Stimulated activated naive CD8-positive, alpha-beta T cell treated with anti-CD3 and anti-CD28 coated beads, Interleukin-15, Interleukin-2, amounts not matched to agents 100 U/mL and 50 U/mL, for 24 hours (primary cell): ENCODE results near the gene MAD1L1.
"Not testable (repeated sequence)": the region's sequence is repeated elsewhere in the genome, so short reads cannot be mapped to it uniquely, and the experiment has no call there.

Source experiments
- ATAC-seq: fragments of 150-1000 bp; cut with Tn5 transposase; one replicate; pipeline ENCODE4 v1.10.0; 2021
- DNase-seq: peaks from one replicate; pipeline ENCODE4 v3.0.0; 2021

Gene MAD1L1

GRCh38 chr7:1985936-1986335 lies 246.8 kb downstream of the MAD1L1 start:
- DNase-seq, result no peak
- no peak for ATAC-seq

- ATAC-seq (no peak), DNase-seq (no peak)
Observed at GRCh38 chr7:1985042-1985441, 247.7 kb downstream of the MAD1L1 start.

DNA sequence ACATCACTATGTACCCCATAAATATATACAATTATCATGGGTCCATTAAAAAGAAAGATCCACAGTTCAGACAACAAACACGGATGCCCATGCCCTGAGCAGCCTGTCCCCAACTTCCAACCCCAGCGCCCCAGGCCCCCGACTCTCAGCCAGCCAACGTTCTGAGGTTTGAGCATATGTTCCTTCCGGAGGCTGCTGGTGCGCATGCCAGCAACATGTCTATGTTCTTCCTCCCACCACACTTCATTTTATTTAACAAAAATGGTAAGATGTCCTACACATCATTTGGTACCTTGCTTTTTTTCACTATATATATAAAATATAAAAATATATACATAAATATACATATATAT lies 250.9 kb downstream of the MAD1L1 start:
- DNase-seq, result no peak
- ATAC-seq, result no peak

DNA sequence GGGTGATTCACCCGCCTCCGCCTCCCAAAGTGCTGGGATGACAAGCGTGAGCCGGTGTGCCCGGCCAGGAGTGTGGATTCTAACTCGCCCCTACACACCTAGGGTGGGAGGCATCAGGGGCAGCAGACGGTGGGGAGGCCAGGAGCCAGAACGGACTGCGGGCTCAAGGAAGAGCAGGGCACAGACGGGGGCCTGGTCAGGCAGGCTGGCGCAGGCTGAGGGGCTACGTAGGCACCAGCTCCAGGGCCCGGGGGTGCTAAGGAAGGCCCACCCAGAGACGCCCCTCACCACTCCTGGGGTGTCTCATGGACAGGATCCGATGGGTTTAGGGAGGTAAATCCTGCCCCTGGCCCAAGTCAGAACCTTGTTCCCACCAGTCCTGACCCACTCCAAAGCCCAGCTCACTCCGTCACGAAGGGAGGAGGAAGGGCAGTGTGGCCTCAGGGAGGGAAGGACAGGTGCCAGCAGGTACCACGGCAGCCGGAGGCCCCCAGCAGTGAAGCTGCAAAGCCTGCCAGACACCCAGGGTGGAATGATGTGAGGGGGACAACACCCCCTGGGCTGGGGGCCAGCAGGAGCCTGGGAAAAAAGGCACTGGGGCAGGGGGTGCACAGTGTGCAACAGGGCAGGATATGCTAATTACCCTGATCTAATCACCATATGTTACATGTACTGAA lies 251.4 kb downstream of the MAD1L1 start:
- DNase-seq (no peak), ATAC-seq (no peak)

DNA sequence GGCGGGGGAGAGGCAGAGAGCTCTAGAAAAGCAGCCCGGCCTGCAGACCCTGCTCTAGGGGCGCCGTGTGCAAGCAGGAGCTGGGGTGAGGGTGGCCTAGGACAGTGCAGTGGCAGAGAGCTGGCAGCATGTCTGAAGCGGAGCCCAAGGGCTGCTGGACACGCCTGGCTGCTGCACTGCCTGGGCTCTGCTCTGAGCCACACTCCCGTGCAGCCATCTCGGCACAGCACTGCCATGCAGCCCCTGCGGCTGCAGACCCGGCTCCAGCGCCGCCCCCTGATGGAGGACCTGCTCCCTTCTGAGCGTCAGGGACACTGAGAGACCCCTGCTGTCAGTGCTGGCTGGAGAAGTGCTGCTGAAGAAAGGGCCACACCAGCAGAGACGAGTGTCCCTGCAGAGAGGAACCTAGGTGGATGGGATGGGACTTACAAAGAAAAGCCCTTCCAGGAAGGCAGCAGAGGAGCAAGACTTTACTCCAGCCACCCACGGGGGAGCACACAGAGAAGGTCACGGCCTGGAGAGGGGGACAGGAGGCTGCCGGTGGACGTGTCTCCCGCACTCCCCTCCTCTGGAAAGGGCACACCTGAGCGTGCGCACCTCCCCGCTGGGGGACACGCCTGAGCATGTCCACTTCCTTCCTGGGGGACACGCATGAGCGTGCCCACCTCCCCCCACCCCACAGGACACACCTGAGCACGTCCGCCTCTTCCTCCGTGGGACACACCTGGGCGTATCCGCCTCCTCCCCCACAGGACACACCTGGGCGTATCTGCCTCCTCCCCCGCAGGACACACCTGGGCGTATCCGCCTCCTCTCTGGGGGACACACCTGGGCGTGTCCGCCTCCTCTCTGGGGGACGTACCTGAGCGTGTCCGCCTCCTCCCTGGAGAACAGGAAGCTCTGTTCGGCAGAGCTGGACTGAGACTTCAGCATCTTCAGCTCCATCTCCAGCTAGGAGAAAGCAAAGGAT lies 252.9 kb downstream of the MAD1L1 start:
- ATAC-seq (no peak), DNase-seq (no peak)

- no peak for ATAC-seq
Observed at GRCh38 chr7:1978656-1979590, 253.8 kb downstream of the MAD1L1 start.

DNA sequence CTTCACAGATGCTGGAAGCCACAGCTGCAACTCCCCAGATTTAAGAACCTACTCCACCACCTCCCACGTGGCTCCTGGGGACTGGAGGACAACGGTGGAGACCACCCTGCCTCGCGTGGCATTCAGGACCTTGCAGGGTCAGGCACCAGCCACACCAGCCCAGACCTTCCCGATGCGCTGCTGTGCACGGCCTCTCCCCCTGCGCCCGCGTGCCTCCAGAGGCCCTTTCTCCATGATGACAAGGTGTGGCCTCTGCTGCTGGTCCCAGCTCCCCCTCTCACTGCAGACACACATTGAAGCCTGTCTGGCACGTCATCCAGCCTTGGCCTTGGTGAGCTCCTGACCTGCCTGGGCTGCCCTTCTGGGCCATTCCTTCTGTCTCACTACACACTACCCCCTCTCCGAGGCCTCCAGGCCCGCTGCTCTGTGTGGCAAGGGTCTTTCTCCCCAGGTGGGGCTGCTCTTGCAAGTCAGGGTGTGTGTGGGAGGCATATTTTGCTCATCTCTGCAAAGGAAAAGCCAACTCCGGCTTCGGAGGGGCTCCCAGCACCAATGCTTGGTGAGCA lies 254.8 kb downstream of the MAD1L1 start:
- DNase-seq (no peak), ATAC-seq (no peak)

More at GRCh38 chr7:1978656-1979590, 253.8 kb downstream of the MAD1L1 start:
- no peak for DNase-seq

DNA sequence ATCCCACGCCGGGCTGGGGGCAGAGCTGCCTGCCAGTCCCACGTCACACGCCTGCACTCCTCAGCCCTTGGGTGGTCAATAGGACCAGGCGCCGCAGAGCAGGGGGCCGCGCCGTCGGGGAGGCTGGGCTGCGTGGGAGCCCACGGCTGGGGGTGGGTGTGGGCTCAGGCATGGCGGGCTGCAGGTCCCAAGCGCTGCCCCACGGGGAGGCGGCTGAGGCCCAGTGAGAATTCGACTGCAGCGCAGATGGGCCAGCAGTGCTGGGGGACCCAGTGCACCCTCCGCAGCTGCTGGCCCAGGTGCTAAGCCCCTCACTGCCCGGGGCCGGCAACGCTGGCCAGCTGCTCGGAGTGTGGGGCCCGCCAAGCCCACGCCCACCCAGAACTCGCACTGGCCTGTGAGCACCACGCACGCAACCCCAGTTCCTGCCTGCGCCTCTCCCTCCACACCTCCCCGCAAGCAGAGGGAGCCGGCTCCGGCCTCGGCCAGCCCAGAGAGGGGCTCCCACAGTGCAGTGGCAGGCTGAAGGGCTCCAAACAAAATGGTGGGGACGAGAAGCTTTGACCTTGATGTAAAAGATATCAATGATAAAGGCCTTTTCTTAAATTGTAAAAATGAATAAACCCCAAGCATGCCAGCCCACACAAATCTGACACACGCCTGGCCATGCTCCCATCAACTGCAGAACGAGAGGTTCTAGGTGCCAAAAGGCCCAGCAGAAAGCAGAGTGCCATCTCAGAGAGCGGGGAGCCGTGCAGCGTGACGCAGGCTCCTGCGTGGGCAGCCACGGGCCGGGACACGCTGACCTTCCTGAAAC lies 255.5 kb downstream of the MAD1L1 start:
- no peak for DNase-seq
- no peak for ATAC-seq

DNA sequence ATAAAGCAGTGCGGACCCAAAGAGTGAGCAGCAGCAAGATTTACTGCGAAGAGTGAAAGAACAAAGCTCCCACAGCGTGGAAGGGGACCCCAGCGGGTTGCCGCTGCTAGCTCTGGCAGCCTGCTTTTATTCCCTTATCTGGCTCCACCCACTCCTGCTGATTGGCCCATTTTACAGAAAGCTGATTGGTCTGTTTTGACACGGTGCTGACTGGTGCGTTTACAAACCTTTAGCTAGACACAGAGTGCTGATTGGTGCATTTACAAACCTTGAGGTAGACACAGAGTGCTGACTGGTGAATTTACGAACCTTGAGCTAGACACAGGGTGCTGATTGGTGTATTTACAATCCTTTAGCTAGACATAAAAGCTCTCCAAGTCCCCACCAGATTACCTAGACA lies 256.2 kb downstream of the MAD1L1 start:
- ATAC-seq, DNase-seq: not testable (repeated sequence)

- no peak for DNase-seq
- no peak for ATAC-seq
Observed at GRCh38 chr7:1975581-1975980, 257.2 kb downstream of the MAD1L1 start.

DNA sequence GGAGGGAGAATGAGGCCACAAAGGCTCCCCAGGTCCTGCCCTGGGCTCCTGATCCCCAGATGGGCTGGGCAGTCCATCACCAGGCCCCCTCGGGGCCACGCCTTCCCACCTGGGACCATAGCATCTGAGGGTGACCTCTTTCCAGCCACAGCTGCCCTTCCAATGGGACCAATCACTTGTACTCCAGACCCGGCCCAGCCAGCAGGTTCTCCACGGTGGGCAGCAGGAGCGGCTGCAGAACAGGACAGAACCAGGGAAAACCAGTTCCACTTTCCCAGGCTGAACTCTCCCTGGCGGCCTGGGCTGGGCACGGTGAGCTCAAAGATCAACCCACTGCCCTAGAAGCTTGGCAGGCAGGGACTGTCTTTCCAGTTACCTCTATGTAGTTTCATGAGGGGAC lies 257.6 kb downstream of the MAD1L1 start:
- ATAC-seq (no peak), DNase-seq (no peak)

DNA sequence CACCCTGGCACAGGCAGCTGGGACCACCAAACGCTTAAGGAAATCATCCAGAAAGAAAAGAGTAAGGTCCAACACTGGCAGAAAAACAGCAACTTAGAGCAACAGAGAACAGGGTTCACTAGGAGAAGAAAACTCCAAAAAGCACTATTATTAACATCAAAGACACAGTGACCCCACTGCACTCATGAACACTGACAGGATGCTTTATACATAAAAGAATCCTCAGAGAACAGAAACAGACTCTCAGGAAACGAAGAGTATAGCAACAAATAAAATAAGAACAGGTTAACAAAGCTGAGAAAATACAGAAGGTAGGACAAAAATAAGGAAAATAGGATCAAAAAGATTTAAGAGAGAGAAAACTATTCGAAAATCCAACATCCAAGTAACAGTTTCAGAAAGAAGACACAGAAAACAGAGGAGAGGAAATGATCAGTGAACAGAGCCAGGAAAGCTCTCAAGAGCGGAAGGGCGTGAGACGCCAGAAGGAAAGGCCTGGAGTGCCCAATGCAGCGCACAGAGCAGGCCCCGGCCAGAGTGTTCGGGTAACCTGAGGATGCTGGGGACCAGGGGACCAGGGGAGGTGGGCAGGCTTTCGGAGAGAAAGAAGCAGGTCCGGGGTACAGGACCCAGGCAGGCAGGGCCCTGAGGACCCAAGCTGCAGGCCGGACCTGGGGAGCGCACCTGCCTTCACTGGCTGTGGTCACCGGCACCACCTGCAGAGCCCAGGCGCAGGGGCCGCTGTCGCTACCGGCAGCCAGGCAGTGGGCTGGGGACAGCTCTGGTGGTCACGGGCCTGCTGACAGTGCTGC lies 258.2 kb downstream of the MAD1L1 start:
- no peak for ATAC-seq
- DNase-seq, result no peak

DNA sequence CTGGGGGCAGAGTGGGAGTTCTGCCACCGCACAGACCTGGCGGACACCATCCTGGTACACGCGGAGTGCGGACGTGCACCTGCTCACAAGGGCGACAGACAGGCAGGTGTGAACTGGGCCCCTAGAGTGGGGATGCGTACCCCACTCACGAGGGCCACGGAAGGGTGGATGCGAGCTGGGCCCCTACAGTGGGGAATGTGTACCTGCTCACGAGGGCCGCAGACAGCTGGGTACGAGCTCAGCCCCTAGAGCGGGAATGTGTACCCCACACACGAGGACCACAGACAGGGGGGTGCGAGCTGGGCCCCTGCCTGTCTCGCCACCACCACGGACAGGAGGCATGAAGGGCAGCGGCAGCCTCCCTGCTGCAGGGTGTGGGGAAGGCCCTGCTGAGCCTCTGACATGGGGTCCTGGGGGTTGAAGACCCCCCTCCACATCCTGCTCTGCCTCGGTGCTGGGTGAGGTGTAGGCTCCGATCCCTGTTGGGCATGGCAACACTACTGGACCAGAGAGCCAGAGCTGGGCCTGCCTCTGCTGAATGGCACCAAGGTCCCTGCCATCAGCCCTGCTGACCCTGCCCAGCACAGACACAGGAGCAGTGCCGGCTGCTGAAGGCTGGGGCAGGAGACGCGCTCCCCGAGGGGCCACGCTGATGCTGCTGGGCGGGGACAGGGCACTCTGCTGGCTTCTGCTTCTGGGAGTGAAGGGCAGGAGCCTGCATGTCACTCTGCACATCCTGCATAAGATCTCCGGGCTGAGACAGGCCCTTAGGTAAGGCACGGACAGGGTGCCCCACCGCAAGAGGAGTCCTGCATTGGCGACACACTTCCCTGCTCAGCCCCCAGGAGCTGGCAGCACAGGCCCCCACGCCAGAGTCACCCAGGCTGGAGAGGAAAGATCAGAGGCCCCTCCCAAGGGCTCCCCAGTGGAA lies 259.2 kb downstream of the MAD1L1 start:
- no peak for ATAC-seq

GRCh38 chr7:1972744-1973143 lies 260.0 kb downstream of the MAD1L1 start:
- no peak for DNase-seq
- ATAC-seq, result no peak

More for the DNA sequence above, 259.2 kb downstream of the MAD1L1 start:
- no peak for DNase-seq

DNA sequence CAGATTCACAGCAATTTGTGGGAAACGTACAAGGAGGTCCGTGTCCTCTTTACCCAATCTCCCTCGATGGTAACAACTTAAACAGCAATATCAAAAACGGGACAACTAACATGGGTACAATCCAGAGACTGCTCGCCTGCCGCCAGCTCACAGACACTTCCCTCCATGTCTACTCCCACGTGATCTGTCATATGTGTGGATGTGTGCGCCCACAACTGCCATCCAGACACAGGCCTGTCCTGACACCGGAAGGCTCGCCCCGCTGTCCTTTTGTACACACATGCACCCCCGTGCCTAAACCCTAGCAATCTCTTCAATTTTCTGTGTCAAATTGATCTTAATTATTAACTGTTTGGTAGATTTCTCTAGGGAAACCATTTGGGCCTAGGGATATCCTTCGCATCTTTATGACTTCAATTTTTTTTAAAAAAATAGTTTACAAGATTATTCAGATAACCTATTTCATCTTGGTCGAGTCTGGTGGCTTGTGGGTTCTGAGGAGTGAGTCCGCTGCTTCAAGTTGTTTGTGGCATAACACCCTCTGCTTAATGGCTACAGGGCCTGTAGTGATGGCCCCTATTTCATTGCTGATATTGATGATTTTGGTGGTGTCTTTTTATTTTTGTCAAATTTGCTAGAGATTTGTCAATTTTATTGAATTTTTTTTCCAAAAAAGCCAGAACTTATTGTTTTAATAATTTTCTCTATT lies 260.6 kb downstream of the MAD1L1 start:
- ATAC-seq (no peak), DNase-seq (no peak)

GRCh38 chr7:1970895-1971294 lies 261.9 kb downstream of the MAD1L1 start:
- DNase-seq, result no peak
- no peak for ATAC-seq

DNA sequence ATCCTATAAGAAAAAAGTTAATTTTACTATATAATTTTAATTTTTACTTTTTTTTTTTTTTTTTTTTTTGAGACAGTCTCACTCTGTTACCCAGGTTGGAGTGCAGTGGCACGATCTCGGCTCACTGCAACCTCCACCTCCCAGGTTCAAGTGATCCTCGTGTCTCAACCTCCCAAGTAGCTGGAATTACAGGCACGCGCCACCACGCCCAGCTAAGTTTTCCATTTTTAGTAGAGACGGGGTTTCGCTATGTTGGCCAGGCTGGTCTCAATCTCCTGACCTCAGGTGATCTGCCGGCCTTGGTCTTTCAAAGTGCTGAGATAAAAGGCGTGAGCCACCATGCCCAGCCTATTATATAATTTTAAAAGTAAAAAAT lies 262.5 kb downstream of the MAD1L1 start:
- not testable (repeated sequence) for DNase-seq

More for the DNA sequence above, 262.5 kb downstream of the MAD1L1 start:
- ATAC-seq, result not testable (repeated sequence)
